Stimulated activated CD4-positive, alpha-beta T cell treated with anti-CD3 and anti-CD28 coated beads, Interleukin-4, amount 100 ng/mL, for 24 hours (primary cell): ENCODE measurements around the gene ZNF628.

Experiments
- DNase-seq: peaks from one replicate; pipeline ENCODE4 v3.0.0-alpha.2; 2020

ZNF628 gene

GRCh38 chr19:55497763-55498162 lies 21.3 kb downstream of the ZNF628 start:
- no peak for DNase-seq

GRCh38 chr19:55498246-55498840 lies 21.9 kb downstream of the ZNF628 start:
- no peak for DNase-seq

- DNase-seq, result no peak
Observed at GRCh38 chr19:55500368-55500952, 24.0 kb downstream of the ZNF628 start.

GRCh38 chr19:55502197-55502952 lies 26.0 kb downstream of the ZNF628 start:
- DNase-seq, result no peak

- DNase-seq, result no peak
Observed at GRCh38 chr19:55503157-55503501, 26.7 kb downstream of the ZNF628 start.

- DNase-seq, result peak; percentile 93
Observed at GRCh38 chr19:55503502-55504251, 27.3 kb downstream of the ZNF628 start.

GRCh38 chr19:55504252-55504603 lies 27.8 kb downstream of the ZNF628 start:
- no peak for DNase-seq

GRCh38 chr19:55504981-55505380 lies 28.6 kb downstream of the ZNF628 start:
- DNase-seq, result no peak

GRCh38 chr19:55508120-55508519 lies 31.7 kb downstream of the ZNF628 start:
- DNase-seq, result no peak

GRCh38 chr19:55516878-55517620 lies 40.6 kb downstream of the ZNF628 start:
- peak; percentile 92 for DNase-seq

- DNase-seq, result no peak
Observed at GRCh38 chr19:55519451-55520311, 43.3 kb downstream of the ZNF628 start.

- DNase-seq, result no peak
Observed at GRCh38 chr19:55520691-55521292, 44.4 kb downstream of the ZNF628 start.

- no peak for DNase-seq
Observed at GRCh38 chr19:55525289-55526101, 49.1 kb downstream of the ZNF628 start.

GRCh38 chr19:55526216-55527196 lies 50.1 kb downstream of the ZNF628 start:
- no peak for DNase-seq

- no peak for DNase-seq
Observed at GRCh38 chr19:55527197-55528029, 51.0 kb downstream of the ZNF628 start.

- DNase-seq, result no peak
Observed at GRCh38 chr19:55528030-55528803, 51.8 kb downstream of the ZNF628 start.

- DNase-seq, result no peak
Observed at GRCh38 chr19:55529636-55530234, 53.3 kb downstream of the ZNF628 start.
